Superior temporal gyrus (tissue), 1 donor: Measurements from ENCODE around the gene SELL.
"Not testable (repeated sequence)": the region's sequence is repeated elsewhere in the genome, so short reads cannot be mapped to it uniquely, and the experiment has no call there.

Experiments used
- DNase-seq: peaks from one replicate; pipeline ENCODE4 v3.0.0-alpha.2; 2016; ENCODE audit errors: extremely low spot score

SELL gene

GRCh38 chr1:169704797-169705196 lies 6.6 kb downstream of the SELL start:
- DNase-seq = no peak

GRCh38 chr1:169701261-169702005 lies 10.0 kb downstream of the SELL start:
- no peak for DNase-seq

- DNase-seq = no peak
Measured at GRCh38 chr1:169699707-169700106, 11.7 kb downstream of the SELL start.

- DNase-seq = no peak
Measured at GRCh38 chr1:169698976-169699375, 12.4 kb downstream of the SELL start.

- no peak for DNase-seq
Measured at GRCh38 chr1:169697755-169698154, 13.7 kb downstream of the SELL start.

- DNase-seq = no peak
Measured at GRCh38 chr1:169696273-169697100, 14.9 kb downstream of the SELL start.

- DNase-seq = no peak
Measured at GRCh38 chr1:169694304-169695075, 16.9 kb downstream of the SELL start.

- no peak for DNase-seq
Measured at GRCh38 chr1:169692756-169693460, 18.5 kb downstream of the SELL start.

- DNase-seq = no peak
Measured at GRCh38 chr1:169690489-169690888, 20.9 kb downstream of the SELL start.

GRCh38 chr1:169689395-169689794 lies 22.0 kb downstream of the SELL start:
- no peak for DNase-seq

GRCh38 chr1:169688377-169688776 lies 23.0 kb downstream of the SELL start:
- not testable (repeated sequence) for DNase-seq

- no peak for DNase-seq
Measured at GRCh38 chr1:169683661-169684060, 27.8 kb downstream of the SELL start.

GRCh38 chr1:169683168-169683567 lies 28.3 kb downstream of the SELL start:
- not testable (repeated sequence) for DNase-seq

GRCh38 chr1:169682071-169682470 lies 29.3 kb downstream of the SELL start:
- DNase-seq = no peak

GRCh38 chr1:169681140-169681539 lies 30.3 kb downstream of the SELL start:
- no peak for DNase-seq

- DNase-seq = no peak
Measured at GRCh38 chr1:169680377-169681019, 30.9 kb downstream of the SELL start.

GRCh38 chr1:169679692-169680091 lies 31.7 kb downstream of the SELL start:
- no peak for DNase-seq

- no peak for DNase-seq
Measured at GRCh38 chr1:169676001-169676400, 35.4 kb downstream of the SELL start.

- DNase-seq = no peak
Measured at GRCh38 chr1:169670836-169671235, 40.6 kb downstream of the SELL start.

GRCh38 chr1:169670244-169670643 lies 41.2 kb downstream of the SELL start:
- not testable (repeated sequence) for DNase-seq
